Ascending aorta (tissue), 2 donors: Measurements from ENCODE around the gene CYSTM1. TPM values are rescaled to one million over a fixed set of nuclear protein-coding genes. Genes with fewer than 3 reads are reported as not detected.

Experiments used
- DNase-seq, 2 donors: peaks; one replicate each; pipeline ENCODE4 v3.0.0-alpha.2; 2019; ENCODE audit warnings: low spot score in 2 of 2
- H3K27ac ChIP-seq, 2 donors: fragments of 200-600 bp; sonication (generic); one replicate each; pipeline ENCODE4 v1.5.1; 2016 to 2017; ENCODE audit warnings: mild to moderate bottlenecking in 1 of 2
- H3K27me3 ChIP-seq: fragments of 200-600 bp; sonication (generic); one replicate; pipeline ENCODE4 v1.5.1; 2017
- H3K36me3 ChIP-seq, 2 donors: fragments of 200-600 bp; sonication (generic); one replicate each; pipeline ENCODE4 v1.5.1; 2016
- H3K4me1 ChIP-seq, 2 donors: fragments of 200-600 bp; sonication (generic); one replicate each; pipeline ENCODE4 v1.5.1; 2016 to 2017; ENCODE audit warnings: mild to moderate bottlenecking in 1 of 2
- H3K4me3 ChIP-seq, 2 donors: fragments of 200-600 bp; sonication (generic); one replicate each; pipeline ENCODE4 v1.5.1; 2016 to 2017; ENCODE audit warnings: mild to moderate bottlenecking in 1 of 2
- H3K9me3 ChIP-seq, 2 donors: fragments of 200-600 bp; sonication (generic); one replicate each; pipeline ENCODE4 v1.5.1; 2016
- intact Hi-C: fragments of 100-400 bp; cut with DNase I; formaldehyde crosslinking; loops from one replicate; pipeline ENCODE4 v1.15.1; 2023
- total RNA-seq: library from RNA; depleted of rRNA; stranded (reverse); fragments of >200 nt; gene quantifications from one replicate; pipeline ENCODE4 v1.1.0, GENCODE V29; 2016
- TF ChIP-seq, protein P1 (sequence below), 3 experiments: fragments of 200-600 bp in 2 of 3; fragments of 450-650 bp in 1 of 3; sonication (generic) in 2 of 3; IDR thresholded peaks; one replicate each; pipeline ENCODE4 v1.5.1; 2016 to 2019; ENCODE audit warnings: antibody characterized with exemption in 3 of 3, mild to moderate bottlenecking in 1 of 3, moderate library complexity in 1 of 3

Gene CYSTM1
- total RNA-seq, 1 donor from 2014 or later, result 66.3 TPM

GRCh38 chr5:140189253-140189652 is 14.3 kb downstream of the CYSTM1 start:
- Histone ChIP-seq H3K4me1 (peaks cover 0 to 4% of the 10 kb centered on the region in 2 donors), H3K27me3 (no peaks in the 10 kb centered on the region), H3K36me3 (no peaks in the 10 kb centered on the region), H3K9me3 (no peaks in the 10 kb centered on the region), H3K27ac (no peak overlapping the region), H3K4me3 (no peak overlapping the region)
- TF ChIP-seq, protein P1, sequence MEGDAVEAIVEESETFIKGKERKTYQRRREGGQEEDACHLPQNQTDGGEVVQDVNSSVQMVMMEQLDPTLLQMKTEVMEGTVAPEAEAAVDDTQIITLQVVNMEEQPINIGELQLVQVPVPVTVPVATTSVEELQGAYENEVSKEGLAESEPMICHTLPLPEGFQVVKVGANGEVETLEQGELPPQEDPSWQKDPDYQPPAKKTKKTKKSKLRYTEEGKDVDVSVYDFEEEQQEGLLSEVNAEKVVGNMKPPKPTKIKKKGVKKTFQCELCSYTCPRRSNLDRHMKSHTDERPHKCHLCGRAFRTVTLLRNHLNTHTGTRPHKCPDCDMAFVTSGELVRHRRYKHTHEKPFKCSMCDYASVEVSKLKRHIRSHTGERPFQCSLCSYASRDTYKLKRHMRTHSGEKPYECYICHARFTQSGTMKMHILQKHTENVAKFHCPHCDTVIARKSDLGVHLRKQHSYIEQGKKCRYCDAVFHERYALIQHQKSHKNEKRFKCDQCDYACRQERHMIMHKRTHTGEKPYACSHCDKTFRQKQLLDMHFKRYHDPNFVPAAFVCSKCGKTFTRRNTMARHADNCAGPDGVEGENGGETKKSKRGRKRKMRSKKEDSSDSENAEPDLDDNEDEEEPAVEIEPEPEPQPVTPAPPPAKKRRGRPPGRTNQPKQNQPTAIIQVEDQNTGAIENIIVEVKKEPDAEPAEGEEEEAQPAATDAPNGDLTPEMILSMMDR (IDR thresholded peaks at IDR 0.05), result no peak
- intact Hi-C loops, result no loop called here
- DNase-seq, result no peak

- Histone ChIP-seq H3K9me3 (no peaks in the 10 kb centered on the region), H3K27ac (no peak overlapping the region), H3K4me3 (no peak overlapping the region), H3K27me3 (no peaks in the 10 kb centered on the region), H3K36me3 (peaks cover 0 to 2% of the 10 kb centered on the region in 2 donors), H3K4me1 (peaks cover 0 to 4% of the 10 kb centered on the region in 2 donors)
- intact Hi-C loops, result no loop called here
- DNase-seq, result no peak
- TF ChIP-seq, protein P1 (IDR thresholded peaks at IDR 0.05), result no peak
Observed at GRCh38 chr5:140189977-140190871, 15.2 kb downstream of the CYSTM1 start.

DNA sequence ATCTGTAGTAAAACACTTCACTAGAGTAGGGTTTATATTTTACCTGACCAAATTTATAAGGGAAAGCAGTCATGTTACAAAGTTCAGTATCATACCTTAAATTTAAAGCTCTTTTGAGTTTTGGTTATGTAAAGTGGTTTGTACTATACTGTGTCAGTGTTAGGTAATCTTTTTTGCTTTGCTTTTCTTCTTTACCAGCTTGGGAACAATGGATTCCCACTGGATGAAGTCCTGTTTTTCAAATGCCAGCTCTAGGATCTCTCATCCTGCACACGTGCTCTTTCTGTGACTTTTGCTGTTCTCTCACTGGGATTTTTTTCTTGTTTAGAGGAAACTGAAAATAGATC is 15.9 kb downstream of the CYSTM1 start:
- TF ChIP-seq, protein P1 (IDR thresholded peaks at IDR 0.05), result no peak
- Histone ChIP-seq H3K27ac (no peak overlapping the region), H3K27me3 (no peaks in the 10 kb centered on the region)

DNA sequence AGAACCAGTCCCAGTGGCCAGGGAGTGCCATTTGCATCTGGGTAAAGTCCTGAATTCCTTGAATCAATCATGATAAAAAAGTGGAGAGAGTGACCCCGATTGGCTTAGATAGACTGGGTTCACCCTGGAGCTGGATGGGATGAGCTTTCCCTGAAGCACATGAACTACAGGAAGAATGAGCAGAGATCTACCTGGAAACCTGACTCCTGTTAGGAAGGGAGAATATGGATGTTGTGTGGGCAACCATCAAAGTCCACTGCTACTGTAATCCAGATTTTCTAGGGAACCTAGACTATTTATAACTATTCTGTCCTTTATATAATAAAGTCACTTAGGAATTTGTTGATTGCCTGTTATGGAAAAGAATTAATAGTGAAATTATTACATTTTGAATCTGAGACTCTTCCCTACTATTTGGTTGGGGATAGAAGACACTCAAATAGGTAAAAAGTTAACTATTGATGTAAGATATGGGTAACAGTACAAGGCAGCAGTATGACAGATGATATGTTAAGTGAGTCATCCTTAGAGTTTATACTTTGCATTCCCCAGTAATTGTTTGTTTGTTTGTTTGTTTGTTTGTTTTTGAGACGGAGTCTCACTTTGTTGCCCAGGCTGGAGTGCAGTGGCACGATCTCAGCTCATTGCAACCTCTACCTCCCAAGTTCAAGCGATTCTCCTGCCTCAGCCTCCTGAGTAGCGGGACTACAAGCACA is 17.9 kb downstream of the CYSTM1 start:
- peaks cover 0 to 2% of the 10 kb centered on the region in 2 donors for H3K36me3 ChIP-seq
- H3K9me3 ChIP-seq, result no peaks in the 10 kb centered on the region
- peaks cover 0 to 4% of the 10 kb centered on the region in 2 donors for H3K4me1 ChIP-seq
- intact Hi-C loops, result no loop called here
- H3K4me3 ChIP-seq, result no peak overlapping the region
- DNase-seq, result no peak
- TF ChIP-seq, protein P1 (IDR thresholded peaks at IDR 0.05), result no peak
- H3K27me3 ChIP-seq, result no peaks in the 10 kb centered on the region
- H3K27ac ChIP-seq, result no peak overlapping the region

More for the DNA sequence above, 15.9 kb downstream of the CYSTM1 start:
- H3K4me3 ChIP-seq, result no peak overlapping the region
- intact Hi-C loops, result no loop called here
- DNase-seq, result no peak
- no peaks in the 10 kb centered on the region for H3K9me3 ChIP-seq
- H3K4me1 ChIP-seq, result peaks cover 0 to 4% of the 10 kb centered on the region in 2 donors
- H3K36me3 ChIP-seq, result peaks cover 0 to 2% of the 10 kb centered on the region in 2 donors

DNA sequence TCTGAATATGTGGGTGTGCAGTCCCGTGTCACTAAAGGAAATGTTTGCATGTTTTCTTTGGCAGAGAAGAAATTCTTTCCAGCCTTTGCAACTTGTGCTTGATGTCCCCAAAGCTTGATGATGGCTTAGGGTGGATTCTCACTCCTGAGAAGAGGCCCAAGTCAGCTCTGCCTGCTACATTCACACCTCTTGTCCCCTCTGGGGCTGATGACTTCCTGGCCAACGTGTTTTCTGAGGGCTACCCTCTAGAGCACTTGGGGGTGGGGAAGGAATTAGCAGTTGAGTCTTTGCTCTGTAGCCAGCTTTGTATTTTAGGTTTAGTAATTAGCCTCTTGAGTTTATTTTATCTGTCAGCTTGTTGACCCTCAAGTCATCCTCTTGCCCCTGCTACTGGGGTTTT is 19.7 kb downstream of the CYSTM1 start:
- TF ChIP-seq, protein P1 (IDR thresholded peaks at IDR 0.05), result no peak
- peaks cover 0 to 2% of the 10 kb centered on the region in 2 donors for H3K36me3 ChIP-seq

More for the DNA sequence above, 19.7 kb downstream of the CYSTM1 start:
- no peak for DNase-seq
- Histone ChIP-seq H3K27me3 (no peaks in the 10 kb centered on the region), H3K4me3 (no peak overlapping the region), H3K27ac (no peak overlapping the region), H3K4me1 (peaks cover 0 to 4% of the 10 kb centered on the region in 2 donors), H3K9me3 (no peaks in the 10 kb centered on the region)
- intact Hi-C loops, result no loop called here
